SH-SY5Y (cell line): ENCODE measurements around the gene TTI1.

Source experiments
- GATA2 ChIP-seq: IDR thresholded peaks from 2 replicates; pipeline ENCODE4 v1.6.1; 2011; ENCODE audit warnings: mild to moderate bottlenecking, low read depth, low read length
- GATA3 ChIP-seq: IDR thresholded peaks from 2 replicates; pipeline ENCODE4 v1.6.1; 2011; ENCODE audit warnings: low read depth, mild to moderate bottlenecking, low read length, moderate library complexity

GRCh38 chr20:37941992-37942391 is 91.3 kb downstream of the TTI1 start:
- TF ChIP-seq GATA3, result no peak
- TF ChIP-seq GATA2, result no peak
